GM19035 (cell line): ENCODE results near the gene SCGB1A1.

Experiments
- ATAC-seq: cut with Tn5 transposase; IDR thresholded peaks from one replicate; pipeline ENCODE4 v1.9.1; 2021; ENCODE audit not compliant: unreplicated experiment

Gene SCGB1A1

GRCh38 chr11:62420882-62421281 lies 2.0 kb downstream of the SCGB1A1 start:
- no peak for ATAC-seq

GRCh38 chr11:62421996-62422395 lies 3.2 kb downstream of the SCGB1A1 start:
- ATAC-seq: no peak

GRCh38 chr11:62423012-62423411 lies 4.2 kb downstream of the SCGB1A1 start:
- ATAC-seq: no peak

GRCh38 chr11:62427630-62428233 lies 8.9 kb downstream of the SCGB1A1 start:
- ATAC-seq: no peak

- ATAC-seq: no peak
Measured at GRCh38 chr11:62428871-62429560, 10.2 kb downstream of the SCGB1A1 start.

GRCh38 chr11:62430425-62430824 lies 11.6 kb downstream of the SCGB1A1 start:
- ATAC-seq: no peak

- no peak for ATAC-seq
Measured at GRCh38 chr11:62431171-62431901, 12.5 kb downstream of the SCGB1A1 start.

GRCh38 chr11:62432695-62433094 lies 13.9 kb downstream of the SCGB1A1 start:
- no peak for ATAC-seq

- no peak for ATAC-seq
Measured at GRCh38 chr11:62433141-62433903, 14.5 kb downstream of the SCGB1A1 start.

GRCh38 chr11:62433904-62434276 lies 15.1 kb downstream of the SCGB1A1 start:
- no peak for ATAC-seq

- no peak for ATAC-seq
Measured at GRCh38 chr11:62435846-62436660, 17.2 kb downstream of the SCGB1A1 start.

GRCh38 chr11:62437616-62438015 lies 18.8 kb downstream of the SCGB1A1 start:
- no peak for ATAC-seq

GRCh38 chr11:62438641-62439040 lies 19.8 kb downstream of the SCGB1A1 start:
- no peak for ATAC-seq

GRCh38 chr11:62439785-62440602 lies 21.2 kb downstream of the SCGB1A1 start:
- ATAC-seq: no peak

- no peak for ATAC-seq
Measured at GRCh38 chr11:62443390-62444235, 24.8 kb downstream of the SCGB1A1 start.

GRCh38 chr11:62444236-62444833 lies 25.5 kb downstream of the SCGB1A1 start:
- no peak for ATAC-seq

GRCh38 chr11:62444835-62445234 lies 26.0 kb downstream of the SCGB1A1 start:
- no peak for ATAC-seq

- ATAC-seq: no peak
Measured at GRCh38 chr11:62445314-62445740, 26.5 kb downstream of the SCGB1A1 start.
